WTC11 (cell line): Measurements from ENCODE around the gene OAS2. TPM values are rescaled to one million over a fixed set of nuclear protein-coding genes. Genes with fewer than 3 reads are reported as not detected.

ENCODE experiments used
- ATAC-seq: fragments of 200-7000 bp; cut with Tn5 transposase; 2 replicates; pipeline ENCODE4 v1.10.0; 2021; ENCODE audit warnings: mild to moderate bottlenecking, moderate library complexity
- CTCF ChIA-PET: fragments of 300-600 bp; sonication (Branson Sonifier 250); formaldehyde crosslinking; loops from one replicate; lab custom pipeline; 2021; ENCODE audit warnings: antibody characterized with exemption; lab: Charles Lee
- POLR2A ChIA-PET: fragments of 350-600 bp; sonication (Branson Sonifier 250); formaldehyde crosslinking; loops from one replicate; lab custom pipeline; 2021; ENCODE audit warnings: antibody characterized with exemption; lab: Charles Lee
- DNase-seq: peaks from one replicate; pipeline ENCODE4 v3.0.0; 2021; ENCODE audit warnings: low spot score
- H3K27ac Mint-ChIP-seq: 2 replicates; pipeline ENCODE4 v1.8.0; 2021; ENCODE audit warnings: mixed read lengths
- H3K27me3 Mint-ChIP-seq: 2 replicates; pipeline ENCODE4 v1.8.0; 2021; ENCODE audit warnings: low read depth, mild to moderate bottlenecking, moderate library complexity, mixed read lengths
- H3K36me3 Mint-ChIP-seq: 2 replicates; pipeline ENCODE4 v1.8.0; 2021; ENCODE audit warnings: mixed read lengths
- H3K4me1 Mint-ChIP-seq: 2 replicates; pipeline ENCODE4 v1.8.0; 2022; ENCODE audit warnings: mixed read lengths
- H3K4me3 Mint-ChIP-seq: 2 replicates; pipeline ENCODE4 v1.8.0; 2021; ENCODE audit warnings: mild to moderate bottlenecking, moderate library complexity, mixed read lengths
- H3K9me3 Mint-ChIP-seq: 2 replicates; pipeline ENCODE4 v1.8.0; 2021; ENCODE audit warnings: mixed read lengths
- ARID4B ChIP-seq: sonication (generic); formaldehyde crosslinking; IDR thresholded peaks from 2 replicates; pipeline ENCODE4 v1.8.0; 2023; ENCODE audit warnings: missing genetic modification reagents, mild to moderate bottlenecking, borderline replicate concordance
- ATF6 ChIP-seq: sonication (generic); formaldehyde crosslinking; IDR thresholded peaks from 2 replicates; pipeline ENCODE4 v1.8.1; 2023; ENCODE audit warnings: mild to moderate bottlenecking, missing genetic modification reagents
- CTCF ChIP-seq: fragments of 200-600 bp; IDR thresholded peaks from 2 replicates; pipeline ENCODE4 v1.8.0; 2022; ENCODE audit warnings: antibody characterized with exemption
- FOXP1 ChIP-seq: sonication (generic); formaldehyde crosslinking; IDR thresholded peaks from 2 replicates; pipeline ENCODE4 v1.8.0; 2022; ENCODE audit warnings: missing genetic modification reagents, mild to moderate bottlenecking, moderate library complexity, borderline replicate concordance
- FOXP4 ChIP-seq: sonication (generic); formaldehyde crosslinking; IDR thresholded peaks from 2 replicates; pipeline ENCODE4 v1.8.0; 2022; ENCODE audit warnings: mild to moderate bottlenecking, missing genetic modification reagents
- GABPB1 ChIP-seq: sonication (generic); formaldehyde crosslinking; IDR thresholded peaks from 2 replicates; pipeline ENCODE4 v1.8.1; 2023; ENCODE audit warnings: mild to moderate bottlenecking, missing genetic modification reagents
- GRHL2 ChIP-seq: fragments of 250-450 bp; sonication (Bioruptor Pico); IDR thresholded peaks from 2 replicates; pipeline ENCODE4 v1.8.0; 2022; ENCODE audit warnings: mild to moderate bottlenecking, moderate library complexity; ENCODE audit not compliant: insufficient replicate concordance, severe bottlenecking
- GTF2I ChIP-seq: fragments of 250-450 bp; sonication (Bioruptor Pico); conservative IDR thresholded peaks from 2 replicates; pipeline ENCODE4 v1.4.0; 2021; ENCODE audit warnings: mild to moderate bottlenecking
- IRF1 ChIP-seq: sonication (generic); formaldehyde crosslinking; IDR thresholded peaks from 2 replicates; pipeline ENCODE4 v1.8.0; 2023; ENCODE audit warnings: missing genetic modification reagents
- JAZF1 ChIP-seq: fragments of 250-450 bp; sonication (Bioruptor Pico); IDR thresholded peaks from 2 replicates; pipeline ENCODE4 v1.9.0; 2021; ENCODE audit warnings: moderate library complexity, mild to moderate bottlenecking, inconsistent platforms
- NR1H2 ChIP-seq: sonication (generic); formaldehyde crosslinking; IDR thresholded peaks from 2 replicates; pipeline ENCODE4 v1.9.0; 2021; ENCODE audit warnings: mild to moderate bottlenecking, moderate library complexity, missing genetic modification reagents
- NR2C2 ChIP-seq: sonication (generic); formaldehyde crosslinking; IDR thresholded peaks from 2 replicates; pipeline ENCODE4 v1.8.0; 2022; ENCODE audit warnings: mild to moderate bottlenecking, missing genetic modification reagents
- SMAD3 ChIP-seq: sonication (generic); formaldehyde crosslinking; IDR thresholded peaks from 2 replicates; pipeline ENCODE4 v1.8.0; 2022; ENCODE audit warnings: missing genetic modification reagents, mild to moderate bottlenecking, borderline replicate concordance
- TCF7 ChIP-seq: sonication (generic); formaldehyde crosslinking; IDR thresholded peaks from 2 replicates; pipeline ENCODE4 v1.8.0; 2022; ENCODE audit warnings: mild to moderate bottlenecking, low read depth, missing genetic modification reagents, moderate library complexity
- USF2 ChIP-seq: sonication (generic); formaldehyde crosslinking; IDR thresholded peaks from 2 replicates; pipeline ENCODE4 v1.8.1; 2023; ENCODE audit warnings: mild to moderate bottlenecking, missing genetic modification reagents, moderate library complexity
- ZNF121 ChIP-seq: sonication (generic); formaldehyde crosslinking; IDR thresholded peaks from 2 replicates; pipeline ENCODE4 v1.8.0; 2023; ENCODE audit warnings: missing genetic modification reagents
- ZNF138 ChIP-seq: sonication (generic); formaldehyde crosslinking; conservative IDR thresholded peaks from 2 replicates; pipeline ENCODE4 v1.8.1; 2022; ENCODE audit warnings: mild to moderate bottlenecking, moderate library complexity, missing genetic modification reagents
- ZNF512 ChIP-seq: sonication (generic); formaldehyde crosslinking; IDR thresholded peaks from 2 replicates; pipeline ENCODE4 v1.8.1; 2022; ENCODE audit warnings: missing genetic modification reagents, borderline replicate concordance
- total RNA-seq: library from RNA; stranded (reverse); gene quantifications from 3 replicates; pipeline ENCODE4 v1.2.3, GENCODE V29; 2021
- TF ChIP-seq, protein P1 (sequence below): sonication (generic); formaldehyde crosslinking; IDR thresholded peaks from 2 replicates; pipeline ENCODE4 v1.8.0; 2022; ENCODE audit warnings: mild to moderate bottlenecking, missing genetic modification reagents

The OAS2 gene
- total RNA-seq, 1 experiment from 2014 or later = 0.28 TPM

- no peak overlapping the region for H3K27ac Mint-ChIP-seq
- H3K4me3 Mint-ChIP-seq = no peak overlapping the region
- CTCF ChIA-PET = no interaction called here
- TF ChIP-seq GABPB1 (CRISPR knock-in tag) (no peak), GRHL2 (no peak), ZNF512 (no peak), NR2C2 (CRISPR knock-in tag) (no peak), USF2 (no peak), ZNF138 (no peak), FOXP4 (CRISPR knock-in tag) (no peak), ATF6 (no peak), FOXP1 (CRISPR knock-in tag) (no peak), IRF1 (CRISPR knock-in tag) (no peak), ZNF121 (no peak), SMAD3 (CRISPR knock-in tag) (no peak), NR1H2 (CRISPR knock-in tag) (no peak), ARID4B (CRISPR knock-in tag) (no peak), GTF2I (CRISPR knock-in tag) (no peak), TCF7 (CRISPR knock-in tag) (no peak), CTCF (no peak), JAZF1 (CRISPR knock-in tag) (no peak)
- TF ChIP-seq, protein P1, sequence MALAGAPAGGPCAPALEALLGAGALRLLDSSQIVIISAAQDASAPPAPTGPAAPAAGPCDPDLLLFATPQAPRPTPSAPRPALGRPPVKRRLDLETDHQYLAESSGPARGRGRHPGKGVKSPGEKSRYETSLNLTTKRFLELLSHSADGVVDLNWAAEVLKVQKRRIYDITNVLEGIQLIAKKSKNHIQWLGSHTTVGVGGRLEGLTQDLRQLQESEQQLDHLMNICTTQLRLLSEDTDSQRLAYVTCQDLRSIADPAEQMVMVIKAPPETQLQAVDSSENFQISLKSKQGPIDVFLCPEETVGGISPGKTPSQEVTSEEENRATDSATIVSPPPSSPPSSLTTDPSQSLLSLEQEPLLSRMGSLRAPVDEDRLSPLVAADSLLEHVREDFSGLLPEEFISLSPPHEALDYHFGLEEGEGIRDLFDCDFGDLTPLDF (CRISPR knock-in tag) = no peak
- TF ChIP-seq, all 79 proteins: peak for 0
- no peaks in the 10 kb centered on the region for H3K9me3 Mint-ChIP-seq
- POLR2A ChIA-PET = no interaction called here
- ATAC-seq = no peak
- no peaks in the 10 kb centered on the region for H3K4me1 Mint-ChIP-seq
- DNase-seq = no peak
- no peaks in the 10 kb centered on the region for H3K36me3 Mint-ChIP-seq
- H3K27me3 Mint-ChIP-seq = no peaks in the 10 kb centered on the region; the same call in 1 of the 2 replicates
Observed at GRCh38 chr12:112971248-112971647, 7.1 kb upstream of the OAS2 start.
